HepG2 (cell line): ENCODE results near the gene FREM3. TPM values are rescaled to one million over a fixed set of nuclear protein-coding genes. Genes with fewer than 3 reads are reported as not detected.

Source experiments
- ATAC-seq: fragments of 200-7000 bp; cut with Tn5 transposase; 3 replicates; pipeline ENCODE4 v1.9.1; 2020; ENCODE audit warnings: mild to moderate bottlenecking, moderate library complexity
- BruUV-seq: library from RNA; stranded (reverse); fragments of 400-500 nt; replicated peaks from 2 replicates; lab custom pipeline; 2021; lab: Mats Ljungman, UMichigan
- CTCF ChIA-PET: fragments of 300-600 bp; formaldehyde crosslinking; extraction: SDS; loops from one replicate; lab custom pipeline; 2021; ENCODE audit warnings: low total read pairs, inconsistent platforms, low intra/inter-chr PET ratio; lab: Yijun Ruan, JAX
- POLR2A ChIA-PET: fragments of 350-600 bp; sonication (Branson Sonifier 250); formaldehyde crosslinking; loops from one replicate; lab custom pipeline; 2020; ENCODE audit warnings: antibody characterized with exemption, inconsistent platforms; lab: Yijun Ruan, JAX
- DNase-seq: peaks from one replicate; pipeline ENCODE4 v3.0.0-alpha.2; 2015; ENCODE audit warnings: low spot score
- FAIRE-seq: peaks from 3 replicates; lab custom pipeline; 2011; peaks lifted over from hg19 to GRCh38; lab: Jason Lieb, UNC
- H2AFZ ChIP-seq: one replicate; pipeline ENCODE4 v1.6.1; 2011; ENCODE audit warnings: low read length, inconsistent platforms
- H3K27ac ChIP-seq: fragments of 300-600 bp; 3 replicates; pipeline ENCODE4 v1.8.0; 2011; ENCODE audit warnings: mixed run types, mild to moderate bottlenecking, mixed read lengths, low read length, inconsistent platforms; ENCODE audit not compliant: insufficient read depth; ENCODE audit errors: extremely low read length
- H3K27me3 ChIP-seq, 2 experiments: fragments of 200-600 bp in 1 of 2; 2 replicates in 1 of 2; 3 replicates in 1 of 2; pipeline versions ENCODE4 v1.6.0 to v1.8.0; 2011; ENCODE audit warnings: low read length in 2 of 2, mild to moderate bottlenecking in 2 of 2, moderate library complexity in 2 of 2, inconsistent platforms in 1 of 2; ENCODE audit not compliant: insufficient read depth in 2 of 2, control insufficient read depth in 1 of 2
- H3K36me3 ChIP-seq, 2 experiments: fragments of 200-600 bp in 1 of 2; replicated peaks in 1 of 2; 2 replicates in 1 of 2; 3 replicates in 1 of 2; pipeline versions ENCODE4 v1.5.1 to v1.8.0; 2011; ENCODE audit warnings: low read length in 2 of 2, inconsistent platforms in 1 of 2; ENCODE audit not compliant: insufficient read depth in 2 of 2, control insufficient read depth in 1 of 2
- H3K4me1 ChIP-seq: 2 replicates; pipeline ENCODE4 v1.5.1; 2012; ENCODE audit warnings: low read length, inconsistent platforms; ENCODE audit not compliant: insufficient read depth
- H3K4me2 ChIP-seq: 2 replicates; pipeline ENCODE4 v1.6.0; 2011; ENCODE audit warnings: low read depth, low read length, inconsistent platforms
- H3K4me3 ChIP-seq, 3 experiments: fragments of 200-600 bp in 1 of 3; sonication (generic), shearing (Covaris generic) in 1 of 3; replicated peaks in 1 of 3; 2 replicates each; pipeline ENCODE4 v1.5.1; 2011 to 2016; ENCODE audit warnings: low read length in 3 of 3, inconsistent platforms in 2 of 3, low read depth in 2 of 3, mild to moderate bottlenecking in 2 of 3, control low read depth in 1 of 3, mixed read lengths in 1 of 3; ENCODE audit not compliant: insufficient read depth in 1 of 3
- H3K79me2 ChIP-seq: one replicate; pipeline ENCODE4 v1.6.1; 2011; ENCODE audit warnings: low read length, inconsistent platforms; ENCODE audit not compliant: insufficient read depth
- H3K9ac ChIP-seq: 2 replicates; pipeline ENCODE4 v1.6.0; 2011; ENCODE audit warnings: mild to moderate bottlenecking, low read depth, low read length, inconsistent platforms; ENCODE audit not compliant: insufficient read depth
- H3K9me3 ChIP-seq: 2 replicates; pipeline ENCODE4 v1.5.1; 2012; ENCODE audit warnings: mild to moderate bottlenecking, low read length
- H4K20me1 ChIP-seq: 2 replicates; pipeline ENCODE4 v1.6.0; 2011; ENCODE audit warnings: inconsistent platforms, mild to moderate bottlenecking, low read length, moderate library complexity; ENCODE audit not compliant: insufficient read depth
- EP300 ChIP-seq, 3 experiments: sonication (generic) in 1 of 3; formaldehyde crosslinking in 1 of 3; IDR thresholded peaks; 2 replicates each; pipeline versions ENCODE4 v1.5.1 to v1.6.1; 2011 to 2020; ENCODE audit warnings: low read depth in 2 of 3, low read length in 2 of 3, borderline replicate concordance in 1 of 3, improper control_type of control experiment in 1 of 3, mild to moderate bottlenecking in 1 of 3, missing genetic modification reagents in 1 of 3, moderate library complexity in 1 of 3
- MLLT10 ChIP-seq: sonication (generic); formaldehyde crosslinking; IDR thresholded peaks from 2 replicates; pipeline ENCODE4 v1.4.0; 2020; ENCODE audit warnings: missing genetic modification reagents
- NCOA5 ChIP-seq: sonication (generic); formaldehyde crosslinking; IDR thresholded peaks from 2 replicates; pipeline ENCODE4 v1.4.0; 2020; ENCODE audit warnings: missing genetic modification reagents
- ZNF142 ChIP-seq: sonication (generic); formaldehyde crosslinking; IDR thresholded peaks from 2 replicates; pipeline ENCODE4 v1.4.0; 2020; ENCODE audit warnings: missing genetic modification reagents
- ZNF549 ChIP-seq: sonication (generic); formaldehyde crosslinking; IDR thresholded peaks from 2 replicates; pipeline ENCODE4 v1.5.0; 2020; ENCODE audit warnings: missing genetic modification reagents
- WGBS: methylation state at CpG from one replicate; pipeline ENCODE4 v1.1.6; 2017; ENCODE audit warnings: low lambda C conversion rate; 5-methylcytosine and 5-hydroxymethylcytosine counted together
- in situ Hi-C: cut with HindIII; loops from 2 replicates; pipeline ENCODE4 v1.10.0; 2017; ENCODE audit warnings: low pct_unique_long_range_greater_than_20kb; ENCODE audit not compliant: extremely low pct_ligation_motif_present
- intact Hi-C: fragments of 100-400 bp; cut with micrococcal nuclease; formaldehyde crosslinking; loops from one replicate; pipeline ENCODE4 v1.10.0; 2022; ENCODE audit not compliant: unreplicated experiment
- polyA plus RNA-seq, 8 experiments: library from polyadenylated mRNA; depleted of rRNA in 3 of 8; stranded (reverse) in 7 of 8; unstranded in 1 of 8; fragments of >200 nt; fragmentation: Illumina TruSeq in 4 of 8; extraction: Trizol in 4 of 8; gene quantifications; 2 replicates each; pipeline versions ENCODE4 v1.2.1 to v1.2.3, GENCODE V29; 2011 to 2016; ENCODE audit warnings: low read depth in 4 of 8, missing spikeins in 1 of 8, mixed read lengths in 1 of 8; ENCODE audit not compliant: insufficient read depth in 1 of 8
- total RNA-seq, 5 experiments: library from RNA; depleted of rRNA; stranded (reverse); fragments of >200 nt; fragmentation: Illumina TruSeq; extraction: Trizol; gene quantifications; 2 replicates each; pipeline ENCODE4 v1.2.3, GENCODE V29; 2016; ENCODE audit warnings: low read depth in 1 of 5

FREM3 gene
- total and polyA plus RNA-seq, 2 of the 13 experiments (the other 11 are each of a cell fraction or from before 2014, with no cell fraction given) = not detected

DNA sequence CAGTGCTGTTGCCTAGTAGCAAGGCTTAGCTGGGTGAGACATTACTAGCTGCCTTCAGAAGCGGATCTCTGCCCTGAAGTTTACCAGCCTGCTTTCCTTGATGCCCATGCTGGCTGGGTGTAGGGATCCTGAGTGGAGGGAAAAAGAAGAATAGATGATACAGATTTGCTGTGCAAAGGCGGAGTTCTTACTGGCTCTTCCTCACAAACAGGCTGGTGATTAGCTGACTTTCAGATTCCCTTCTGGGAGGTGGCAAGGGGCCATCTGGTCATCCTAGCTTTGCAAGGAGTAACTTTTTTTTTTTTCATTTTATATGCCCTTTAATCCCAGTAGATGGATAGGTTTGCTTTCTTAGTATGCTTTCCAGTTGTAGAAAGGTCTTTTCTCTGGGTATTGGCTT lies 142.2 kb downstream of the FREM3 start:
- Histone ChIP-seq H3K9me3 (no peaks in the 10 kb centered on the region), H3K4me2 (0 out of 2 replicates have a peak overlapping the region, but pooled peaks have one; percentile 80), H3K27me3 (no peaks in the 10 kb centered on the region; a peak in 1 of 5 replicates), H3K27ac (no peak overlapping the region), H2AFZ (no peak overlapping the region), H3K36me3 (peaks cover 0 to 3% of the 10 kb centered on the region in 2 experiments; a peak in 1 of 5 replicates), H3K4me1 (peaks cover 9% of the 10 kb centered on the region), H3K9ac (no peak overlapping the region), H3K4me3 (no peak overlapping the region), H3K79me2 (no peaks in the 10 kb centered on the region), H4K20me1 (no peaks in the 10 kb centered on the region)
- TF ChIP-seq NCOA5 (CRISPR knock-in tag) (no peak), ZNF549 (CRISPR knock-in tag) (no peak), EP300 (IDR thresholded peaks at IDR 0.05; ENCODE audit: low read depth in 2 of 2, low read length in 2 of 2) (no peak), EP300 (CRISPR knock-in tag; IDR thresholded peaks at IDR 0.05; ENCODE audit: borderline replicate concordance) (no peak), MLLT10 (no peak), ZNF142 (CRISPR knock-in tag) (no peak)
- in situ Hi-C loops (no loop called here), intact Hi-C loops (loop anchor here (2.0 kb wide), 1 partner anchor 349 kb away; no protein-coding TSS in a partner anchor)
- CTCF ChIA-PET = interaction anchor here (1.3 kb wide), 1 partner anchor 585 kb away, joined by 3 read pairs; no protein-coding TSS in a partner anchor
- ATAC-seq (no peak), DNase-seq (no peak), FAIRE-seq (no peak)
- BruUV-seq = no TSS peak
- WGBS = 78% methylated on average over 2 of the region's 2 CpGs
- POLR2A ChIA-PET = no interaction called here
